GM23248 (cell line): ENCODE measurements around the gene ZNF99. TPM values are rescaled to one million over a fixed set of nuclear protein-coding genes. Genes with fewer than 3 reads are reported as not detected.

Experiments
- DNase-seq: peaks from one replicate; pipeline ENCODE4 v3.0.0-alpha.2; 2015
- H2AFZ ChIP-seq: fragments of 200-600 bp; sonication (generic); 2 replicates; pipeline ENCODE4 v1.6.1; 2016; ENCODE audit warnings: antibody characterized with exemption
- H3F3A ChIP-seq: fragments of 200-600 bp; sonication (generic); 2 replicates; pipeline ENCODE4 v1.6.1; 2016; ENCODE audit warnings: mild to moderate bottlenecking, antibody characterized with exemption, mixed run types; ENCODE audit not compliant: insufficient read depth
- H3K27ac ChIP-seq: fragments of 200-600 bp; sonication (generic); 2 replicates; pipeline ENCODE4 v1.5.1; 2016; ENCODE audit warnings: mild to moderate bottlenecking
- H3K27me3 ChIP-seq: fragments of 200-600 bp; sonication (generic); replicated peaks from 2 replicates; pipeline ENCODE4 v1.6.1; 2016; ENCODE audit warnings: mild to moderate bottlenecking; ENCODE audit not compliant: insufficient read depth
- H3K36me3 ChIP-seq: fragments of 200-600 bp; sonication (generic); 2 replicates; pipeline ENCODE4 v1.6.1; 2016; ENCODE audit warnings: low read depth, mild to moderate bottlenecking
- H3K4me1 ChIP-seq: fragments of 200-600 bp; sonication (generic); 2 replicates; pipeline ENCODE4 v1.6.1; 2016; ENCODE audit warnings: mild to moderate bottlenecking; ENCODE audit not compliant: insufficient read depth
- H3K4me2 ChIP-seq: fragments of 200-600 bp; sonication (generic); one replicate; pipeline ENCODE4 v1.6.1; 2016; ENCODE audit warnings: mild to moderate bottlenecking; ENCODE audit not compliant: unreplicated experiment
- H3K4me3 ChIP-seq: fragments of 200-600 bp; sonication (generic); 2 replicates; pipeline ENCODE4 v1.5.1; 2016; ENCODE audit warnings: mild to moderate bottlenecking
- H3K79me2 ChIP-seq: fragments of 200-600 bp; sonication (generic); 2 replicates; pipeline ENCODE4 v1.6.1; 2016; ENCODE audit warnings: mild to moderate bottlenecking; ENCODE audit not compliant: insufficient read depth
- H3K9ac ChIP-seq: fragments of 200-600 bp; sonication (generic); 2 replicates; pipeline ENCODE4 v1.6.1; 2016; ENCODE audit warnings: mild to moderate bottlenecking
- H3K9me2 ChIP-seq: fragments of 200-600 bp; sonication (generic); 2 replicates; pipeline ENCODE4 v1.6.1; 2016; ENCODE audit warnings: mixed run types, mild to moderate bottlenecking, moderate library complexity; ENCODE audit not compliant: insufficient read depth
- H3K9me3 ChIP-seq: fragments of 200-600 bp; sonication (generic); one replicate; pipeline ENCODE4 v1.6.1; 2017; ENCODE audit warnings: low read depth
- H4K20me1 ChIP-seq: fragments of 200-600 bp; sonication (generic); 2 replicates; pipeline ENCODE4 v1.6.0; 2016; ENCODE audit not compliant: insufficient read depth
- EZH2 ChIP-seq: fragments of 200-600 bp; sonication (generic); IDR thresholded peaks from 2 replicates; pipeline ENCODE4 v1.6.1; 2018; ENCODE audit warnings: antibody characterized with exemption, mild to moderate bottlenecking; ENCODE audit not compliant: insufficient read depth, poor library complexity, severe bottlenecking
- EZH2phosphoT487 ChIP-seq: fragments of 200-600 bp; sonication (generic); IDR thresholded peaks from 2 replicates; pipeline ENCODE4 v1.6.1; 2018; ENCODE audit warnings: antibody characterized with exemption, moderate library complexity, mild to moderate bottlenecking, low read depth; ENCODE audit not compliant: insufficient read depth
- WGBS, 2 experiments: methylation state at CpG; one replicate each; pipeline ENCODE4 v1.1.6; 2015 to 2017; ENCODE audit warnings: low lambda C conversion rate in 2 of 2, low coverage in 1 of 2; ENCODE audit errors: missing lambda C conversion rate in 2 of 2; 5-methylcytosine and 5-hydroxymethylcytosine counted together
- in situ Hi-C: fragments of 300-500 bp; cut with MboI; formaldehyde crosslinking; loops from 2 replicates; pipeline ENCODE4 v1.15.0; 2020
- polyA plus RNA-seq: library from polyadenylated mRNA; unstranded; fragments of >200 nt; fragmentation: Nextera tagmentation; extraction: Ambion mirVana; gene quantifications from 2 replicates; pipeline ENCODE4 v1.2.1, GENCODE V29; 2016
- total RNA-seq: library from RNA; depleted of rRNA; stranded (reverse); fragments of >200 nt; shearing (Covaris generic); gene quantifications from 2 replicates; pipeline ENCODE4 v1.2.3, GENCODE V29; 2014; rRNA removed

Gene ZNF99
- total RNA-seq (not detected in 2 replicates), polyA plus RNA-seq (not detected in 2 replicates)

DNA sequence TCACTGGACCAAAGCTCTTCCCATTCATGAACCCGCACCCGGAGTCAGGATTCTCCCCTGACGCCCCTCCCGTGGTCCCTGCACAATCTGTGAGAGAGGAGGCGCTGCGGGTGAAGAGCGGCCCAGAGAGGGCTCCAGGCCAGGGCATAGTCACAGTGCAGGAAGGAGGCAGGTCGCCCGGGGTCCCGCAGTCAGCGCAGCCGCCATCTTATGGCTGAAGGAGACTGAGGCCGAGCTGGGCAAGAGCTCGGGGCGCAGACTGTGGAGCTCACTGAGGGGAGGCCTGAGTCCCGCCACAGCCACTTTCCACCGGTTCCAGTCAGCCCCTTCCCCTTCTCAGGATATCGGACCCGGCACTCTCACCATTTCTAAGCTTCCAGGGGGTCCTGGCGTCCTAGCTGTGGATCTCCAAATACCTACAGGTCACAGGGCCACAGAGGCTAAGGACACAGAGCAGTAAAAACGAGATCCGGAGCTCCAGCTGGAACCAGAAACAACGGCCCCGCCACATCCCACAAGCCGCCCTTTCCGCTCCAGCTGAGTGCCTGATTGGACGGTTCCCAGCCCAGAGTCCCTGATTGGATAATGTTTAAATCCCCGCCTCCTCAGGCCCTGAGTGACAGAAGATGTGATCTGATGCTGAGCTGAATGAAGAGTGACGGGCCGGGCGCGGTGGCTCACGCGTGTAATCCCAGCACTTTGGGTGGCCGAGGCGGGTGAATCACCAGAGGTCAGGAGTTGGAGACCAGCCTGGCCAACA lies at the start of gene ZNF99:
Gene ZNF99, minus strand, starts transcription at position 501 of the 760 bp plus-strand sequence. Its CDS starts 135 bp downstream, at position 366.
- DNase-seq: no peak
- in situ Hi-C loops: no loop called here
- no peak for TF ChIP-seq EZH2phosphoT487
- TF ChIP-seq EZH2: no peak

DNA sequence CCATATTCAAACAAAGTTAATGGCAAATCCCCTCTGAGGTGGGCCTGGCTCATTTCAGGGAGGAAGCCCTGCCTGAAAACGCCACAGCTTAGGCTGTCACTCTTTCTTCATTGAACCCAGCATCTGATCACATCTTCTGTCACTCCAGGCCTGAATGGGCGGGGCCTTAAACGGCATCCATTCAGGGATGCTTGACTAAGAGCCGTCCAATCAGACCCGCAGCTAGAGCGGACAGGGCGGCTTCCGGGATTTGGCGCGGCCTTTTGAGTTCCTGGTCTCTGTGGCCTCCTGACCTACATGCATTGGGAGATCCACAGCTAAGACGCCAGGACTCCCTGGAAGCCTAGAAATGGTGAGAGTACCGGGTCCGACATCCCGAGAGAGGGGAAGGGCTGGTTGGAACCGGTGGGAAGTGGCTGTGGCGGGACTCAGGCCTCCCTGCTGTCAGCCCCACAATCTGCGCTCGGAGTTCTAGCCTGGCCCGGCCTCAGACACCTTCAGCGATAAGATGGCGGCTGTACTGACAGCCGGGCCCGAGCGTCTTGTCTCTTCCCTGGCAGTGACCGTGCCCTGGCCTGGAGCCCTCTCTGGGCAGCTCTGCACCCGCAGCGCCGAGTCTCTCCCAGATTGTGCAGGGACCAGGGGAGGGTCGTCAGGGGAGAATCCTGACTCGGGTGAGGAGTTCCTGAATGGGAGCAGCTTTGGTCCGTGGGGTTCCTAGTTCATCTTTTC lies 48.2 kb upstream of the ZNF99 start, which contains the start of gene ZNF723:
Gene ZNF723, plus strand, starts transcription at position 261 of the 732 bp plus-strand sequence. Its CDS starts 89 bp downstream, at position 350.
- H3K9me2 ChIP-seq: no peaks in the 10 kb centered on the region
- no peaks in the 10 kb centered on the region for H3K36me3 ChIP-seq
- no peaks in the 10 kb centered on the region for H3F3A ChIP-seq
- H4K20me1 ChIP-seq: no peaks in the 10 kb centered on the region
- H3K9ac ChIP-seq: no peak within 1 kb of the TSS
- no peak within 1 kb of the TSS for H2AFZ ChIP-seq
- TF ChIP-seq EZH2 (no peak), EZH2phosphoT487 (no peak)
- H3K27me3 ChIP-seq: no peaks in the 10 kb centered on the region
- H3K27ac ChIP-seq: no peak within 1 kb of the TSS
- 26 to 34% methylated on average over 28 to 31 of the region's 31 CpGs for WGBS, 2 experiments
- no peaks in the 10 kb centered on the region for H3K4me1 ChIP-seq
- no peak for DNase-seq
- H3K9me3 ChIP-seq: no peaks in the 10 kb centered on the region
- H3K79me2 ChIP-seq: no peaks in the 10 kb centered on the region
- in situ Hi-C loops: no loop called here
- no peak within 1 kb of the TSS for H3K4me2 ChIP-seq
- H3K4me3 ChIP-seq: no peak within 1 kb of the TSS

More for the DNA sequence above, at the start of gene ZNF99:
- H3K4me2 ChIP-seq: no peak within 1 kb of the TSS
- H3K4me3 ChIP-seq: no peak within 1 kb of the TSS
- H3K79me2 ChIP-seq: no peaks in the 10 kb centered on the region
- WGBS, 2 experiments: 5 to 6% methylated on average over 32 to 34 of the region's 36 CpGs
- no peaks in the 10 kb centered on the region for H3F3A ChIP-seq
- no peaks in the 10 kb centered on the region for H4K20me1 ChIP-seq
- no peaks in the 10 kb centered on the region for H3K9me2 ChIP-seq
- no peaks in the 10 kb centered on the region for H3K36me3 ChIP-seq
- no peak within 1 kb of the TSS for H3K27ac ChIP-seq
- no peak within 1 kb of the TSS for H3K9ac ChIP-seq
- H3K27me3 ChIP-seq: no peaks in the 10 kb centered on the region
- no peaks in the 10 kb centered on the region for H3K9me3 ChIP-seq
- H3K4me1 ChIP-seq: no peaks in the 10 kb centered on the region
- H2AFZ ChIP-seq: no peak within 1 kb of the TSS

DNA sequence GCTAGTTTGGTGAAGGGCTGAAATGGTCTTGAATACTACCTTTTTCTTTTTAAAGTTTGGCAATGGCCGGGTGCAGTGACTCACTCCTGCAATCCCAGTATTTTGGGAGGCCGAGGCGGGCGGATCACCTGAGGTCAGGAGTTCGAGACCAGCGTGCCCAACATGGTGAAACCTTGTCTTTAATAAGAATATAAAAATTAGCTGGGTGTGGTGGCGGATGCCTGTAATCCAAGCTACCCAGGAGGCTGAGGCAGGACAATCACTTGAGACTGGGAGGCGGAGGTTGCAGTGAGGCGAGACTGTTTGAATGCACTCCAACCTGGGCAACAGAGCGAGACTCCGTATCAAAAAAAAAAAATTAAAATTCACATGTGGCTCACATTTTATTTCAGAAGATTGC lies 47.3 kb upstream of the ZNF99 start:
- Histone ChIP-seq H3K9me3 (no peaks in the 10 kb centered on the region), H3K4me3 (no peak overlapping the region), H3K9ac (no peak overlapping the region), H3K27ac (no peak overlapping the region), H3K4me2 (no peak overlapping the region), H3K27me3 (no peaks in the 10 kb centered on the region), H2AFZ (no peak overlapping the region), H4K20me1 (no peaks in the 10 kb centered on the region), H3F3A (no peaks in the 10 kb centered on the region), H3K9me2 (no peaks in the 10 kb centered on the region), H3K36me3 (no peaks in the 10 kb centered on the region), H3K79me2 (no peaks in the 10 kb centered on the region), H3K4me1 (no peaks in the 10 kb centered on the region)
- TF ChIP-seq EZH2 (no peak), EZH2phosphoT487 (no peak)
- DNase-seq: no peak
- WGBS, 2 experiments: 60 to 64% methylated on average over 11 of the region's 11 CpGs
- in situ Hi-C loops: no loop called here

DNA sequence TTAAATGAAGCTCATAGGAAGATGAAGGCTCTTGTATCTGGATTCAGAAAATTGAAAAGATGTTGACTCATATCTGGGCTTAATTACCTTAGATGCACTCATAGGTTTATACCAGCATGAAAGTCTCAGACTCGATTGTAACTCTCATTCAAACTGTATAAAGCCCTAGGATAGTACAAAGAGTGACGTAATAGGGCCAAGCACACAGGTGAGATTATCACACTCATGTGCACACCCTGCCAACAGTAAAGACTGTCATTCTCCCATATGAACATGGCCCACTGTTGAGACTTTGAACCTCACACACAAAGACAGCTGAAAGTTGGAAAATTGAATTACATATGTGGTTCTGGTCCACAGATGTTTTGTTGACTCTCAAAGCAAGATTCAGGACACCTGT lies 30.2 kb upstream of the ZNF99 start:
- Histone ChIP-seq H3K4me3 (no peak overlapping the region), H3F3A (no peaks in the 10 kb centered on the region), H3K9me2 (no peaks in the 10 kb centered on the region), H4K20me1 (no peaks in the 10 kb centered on the region), H3K9me3 (no peaks in the 10 kb centered on the region), H3K27ac (no peak overlapping the region), H3K79me2 (no peaks in the 10 kb centered on the region), H3K9ac (no peak overlapping the region), H3K4me2 (no peak overlapping the region), H3K36me3 (no peaks in the 10 kb centered on the region), H3K27me3 (no peaks in the 10 kb centered on the region), H2AFZ (no peak overlapping the region), H3K4me1 (no peaks in the 10 kb centered on the region)
- in situ Hi-C loops: no loop called here
- TF ChIP-seq EZH2phosphoT487 (no peak), EZH2 (no peak)
- WGBS, 2 experiments: 7 to 20% methylated on average over 2 of the region's 2 CpGs
- no peak for DNase-seq
